NCI-H460 (cell line): Measurements from ENCODE around the gene XYLT1. TPM values are rescaled to one million over a fixed set of nuclear protein-coding genes. Genes with fewer than 3 reads are reported as not detected.
A peak's percentile ranks its signal among the peaks of the same experiment; 100 is the strongest.

Experiments
- DNase-seq: peaks from one replicate; pipeline ENCODE4 v3.0.0-alpha.2; 2016; ENCODE audit warnings: low read depth; ENCODE audit errors: extremely low read depth
- total RNA-seq: library from RNA; depleted of rRNA; stranded (reverse); fragments of >200 nt; shearing (Covaris generic); gene quantifications from 2 replicates; pipeline ENCODE4 v1.2.3, GENCODE V29; 2014

The XYLT1 gene
- total RNA-seq, 1 experiment from 2014 or later, result 27.2 TPM

GRCh38 chr16:17170435-17170834 lies 300.3 kb downstream of the XYLT1 start:
- DNase-seq, result no peak

DNA sequence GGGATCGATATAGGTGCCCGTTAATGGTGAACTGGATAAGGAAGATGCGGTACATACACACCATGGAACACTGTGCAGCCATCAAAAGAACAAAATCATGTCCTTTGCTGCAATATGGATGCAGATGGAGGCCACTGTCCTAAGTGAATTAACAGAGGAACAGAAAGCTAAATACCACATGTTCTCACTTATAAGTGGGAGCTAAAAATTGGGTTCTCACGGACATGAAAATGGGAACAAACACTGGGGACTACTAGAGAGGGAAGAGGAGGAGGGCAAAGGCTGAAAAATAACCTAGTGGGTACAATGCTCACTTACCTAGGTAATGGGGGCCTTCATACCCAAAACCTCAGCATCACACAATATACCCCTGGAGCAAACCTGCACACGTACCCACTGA lies 302.6 kb downstream of the XYLT1 start:
- DNase-seq, result no peak

- no peak for DNase-seq
Observed at GRCh38 chr16:17166095-17166494, 304.7 kb downstream of the XYLT1 start.

GRCh38 chr16:17162560-17162959 lies 308.2 kb downstream of the XYLT1 start:
- no peak for DNase-seq

DNA sequence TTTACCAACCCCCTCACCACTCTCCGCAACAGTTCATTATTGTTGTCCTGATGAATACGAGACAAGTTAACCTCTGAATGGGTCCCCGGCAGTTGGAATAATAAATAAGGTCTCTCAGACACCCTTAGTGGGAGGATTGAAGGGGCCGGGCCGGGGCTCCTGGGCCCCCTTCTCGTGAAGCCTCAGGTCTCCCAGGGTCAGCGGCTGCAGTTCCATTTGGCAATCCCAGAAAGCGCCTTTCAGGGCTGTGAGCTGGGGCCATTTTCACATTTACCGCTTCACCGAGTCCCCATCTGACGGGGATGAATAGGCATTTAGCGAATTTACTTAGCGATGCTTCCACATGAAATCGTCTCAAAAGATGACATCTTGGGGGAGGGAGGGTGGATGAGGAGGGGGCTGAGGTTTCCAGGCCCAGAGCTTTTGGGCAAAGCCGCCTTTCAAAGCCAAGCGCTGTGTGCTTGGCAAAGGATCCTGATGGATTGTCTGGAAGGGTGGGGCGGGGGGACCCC lies 309.8 kb downstream of the XYLT1 start:
- no peak for DNase-seq

GRCh38 chr16:17160285-17160853 lies 310.4 kb downstream of the XYLT1 start:
- no peak for DNase-seq

DNA sequence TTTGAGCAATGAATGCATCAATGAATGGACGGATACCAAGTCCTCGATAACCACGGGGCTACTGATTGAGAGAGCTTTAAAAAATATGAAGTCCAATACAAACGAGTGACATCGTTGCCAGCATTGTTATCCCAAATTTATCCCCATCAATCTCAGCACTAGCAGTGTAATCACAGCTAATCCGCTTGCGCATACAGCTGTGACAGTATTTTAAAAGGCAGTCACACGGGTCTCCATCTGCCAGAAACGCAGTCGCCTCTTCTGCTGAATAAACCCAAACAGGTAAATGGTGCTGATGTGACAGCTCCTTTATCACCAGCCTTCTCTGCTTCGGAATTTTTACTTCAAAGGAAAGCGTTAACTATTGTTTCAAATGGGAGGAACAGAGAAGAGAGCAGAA lies 311.1 kb downstream of the XYLT1 start:
- no peak for DNase-seq

DNA sequence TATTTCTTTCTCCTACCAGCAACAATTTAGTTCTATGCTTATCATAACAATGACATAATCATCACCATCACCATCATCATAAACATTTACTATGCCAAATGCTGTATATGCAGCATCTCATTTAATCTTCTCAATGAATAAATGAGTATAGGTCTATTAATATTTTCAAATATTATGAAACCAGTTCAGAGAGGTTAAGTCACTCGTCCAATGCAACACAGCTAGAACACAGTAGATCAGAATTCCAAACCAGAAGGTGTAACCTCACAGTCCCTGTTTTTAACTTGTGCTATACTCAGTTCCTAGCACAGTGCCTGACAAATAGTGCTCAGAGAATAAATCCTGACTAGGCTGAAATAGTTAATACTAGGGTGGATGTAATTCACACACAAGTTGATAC lies 314.8 kb downstream of the XYLT1 start:
- DNase-seq, result no peak

DNA sequence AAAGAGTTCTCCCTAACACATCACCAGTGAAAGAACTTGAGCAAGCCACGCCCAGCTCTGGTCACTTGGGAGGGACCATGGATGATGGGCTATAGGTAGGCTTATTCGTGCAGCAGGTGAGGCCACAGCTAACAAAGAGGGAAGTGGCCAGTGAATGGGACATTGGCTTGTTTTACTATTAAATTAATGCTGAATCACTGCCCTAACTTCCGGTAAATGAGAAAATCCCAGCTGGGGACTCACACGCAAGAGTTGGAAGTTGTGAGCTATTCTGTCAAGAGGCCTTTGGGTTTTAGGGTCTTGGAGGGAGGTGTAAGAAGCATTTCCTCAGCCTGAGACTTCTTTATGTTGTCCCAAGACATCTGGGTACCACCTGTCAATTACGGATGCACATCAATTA lies 315.3 kb downstream of the XYLT1 start:
- no peak for DNase-seq

DNA sequence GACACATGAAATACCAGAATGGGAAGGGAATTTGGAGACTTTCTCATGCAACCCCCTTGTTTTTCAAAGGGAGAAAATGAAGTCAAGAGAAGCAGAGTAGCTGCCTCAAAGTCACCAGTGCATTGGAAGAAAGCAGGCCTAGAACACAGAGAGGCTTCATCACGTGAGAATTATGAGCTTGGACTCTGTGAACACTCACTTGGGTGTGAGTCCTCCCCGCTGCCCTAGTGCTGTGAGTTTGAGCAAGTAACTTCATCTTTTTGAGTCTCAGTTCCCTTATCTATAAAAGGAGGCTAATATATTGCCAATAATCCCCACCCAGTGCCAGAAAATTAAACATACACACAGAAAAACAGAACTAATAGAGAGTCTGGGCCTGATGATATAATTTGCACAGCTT lies 315.8 kb downstream of the XYLT1 start:
- DNase-seq, result no peak

DNA sequence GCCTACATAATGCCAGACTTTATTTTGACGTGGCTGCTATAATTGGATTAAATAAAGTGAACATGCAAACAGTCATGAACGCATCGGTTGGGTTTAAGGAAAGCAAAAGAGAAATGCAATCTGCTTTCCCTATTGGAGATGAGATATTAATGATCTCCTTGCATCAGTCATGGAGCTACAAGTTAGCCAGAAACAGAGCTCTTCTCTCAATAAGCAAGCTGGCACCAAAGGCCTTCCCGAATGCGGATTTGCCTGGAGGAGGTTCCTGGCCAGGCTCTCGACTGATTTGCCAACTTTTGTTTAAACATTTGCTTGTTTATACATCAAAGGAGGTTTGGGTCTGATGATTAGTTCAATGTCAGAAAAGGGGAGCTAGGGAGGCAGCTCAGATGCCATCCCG lies 318.4 kb downstream of the XYLT1 start:
- no peak for DNase-seq

GRCh38 chr16:17151335-17151734 lies 319.4 kb downstream of the XYLT1 start:
- no peak for DNase-seq

- peak; percentile 27 for DNase-seq
Observed at GRCh38 chr16:17149904-17150483, 320.8 kb downstream of the XYLT1 start.

GRCh38 chr16:17147942-17148341 lies 322.8 kb downstream of the XYLT1 start:
- DNase-seq, result no peak

- no peak for DNase-seq
Observed at GRCh38 chr16:17145029-17145428, 325.7 kb downstream of the XYLT1 start.

DNA sequence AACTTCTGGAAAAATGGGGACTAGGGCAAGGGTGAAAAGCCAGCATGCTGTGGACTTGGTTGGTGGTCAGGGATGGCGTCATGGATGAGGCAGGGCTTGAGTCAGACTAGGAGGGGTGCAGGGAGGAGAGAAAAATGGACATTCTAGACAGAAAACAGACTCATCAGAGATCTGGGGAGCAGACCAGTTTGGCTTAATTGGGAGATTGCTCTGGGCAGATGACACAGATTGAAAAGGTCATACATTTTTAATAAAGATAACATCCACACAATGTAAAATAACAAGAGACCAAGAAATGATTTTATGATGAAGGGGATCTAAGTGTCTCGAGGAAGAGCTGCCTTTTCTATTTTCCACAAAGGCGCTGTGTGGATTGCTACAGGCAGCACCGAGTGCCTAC lies 326.3 kb downstream of the XYLT1 start:
- no peak for DNase-seq

DNA sequence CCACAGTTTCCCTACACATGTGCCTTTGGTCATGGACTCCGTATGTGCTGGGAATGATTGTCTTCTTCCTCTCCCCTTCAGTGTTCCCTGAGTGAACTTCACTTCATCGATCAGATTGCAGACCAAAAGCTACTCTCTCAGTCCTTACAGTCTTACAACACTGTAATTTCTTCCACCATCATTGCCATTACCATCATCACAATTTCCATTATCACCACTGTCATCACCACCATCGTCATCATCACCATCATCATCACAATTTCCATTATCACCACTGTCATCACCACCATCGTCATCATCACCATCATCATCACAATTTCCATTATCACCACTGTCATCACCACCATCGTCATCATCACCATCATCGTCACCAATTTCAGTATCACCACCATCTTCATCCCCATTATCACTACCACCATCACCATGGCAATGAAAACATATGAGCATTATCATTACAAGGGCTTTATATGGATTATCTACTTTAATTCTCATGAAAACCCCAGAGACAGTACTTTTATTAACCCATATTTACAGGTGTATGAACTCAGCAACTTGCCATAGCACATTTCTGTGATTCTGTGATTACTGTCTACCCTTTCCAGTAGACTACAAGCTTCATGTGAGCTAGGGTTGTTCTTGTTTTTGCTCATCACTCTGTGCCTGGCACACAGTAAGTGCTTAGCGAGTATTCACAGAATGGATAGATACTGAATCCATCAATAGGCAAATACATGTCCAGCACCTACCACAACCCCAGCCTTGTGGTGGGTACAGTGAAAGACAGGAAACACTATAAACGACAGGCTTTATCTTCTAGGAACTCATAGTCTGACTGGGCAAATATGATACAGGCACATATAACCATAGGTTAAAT lies 327.0 kb downstream of the XYLT1 start:
- no peak for DNase-seq

- peak; percentile 12 for DNase-seq
Observed at GRCh38 chr16:17138801-17139200, 332.0 kb downstream of the XYLT1 start.

DNA sequence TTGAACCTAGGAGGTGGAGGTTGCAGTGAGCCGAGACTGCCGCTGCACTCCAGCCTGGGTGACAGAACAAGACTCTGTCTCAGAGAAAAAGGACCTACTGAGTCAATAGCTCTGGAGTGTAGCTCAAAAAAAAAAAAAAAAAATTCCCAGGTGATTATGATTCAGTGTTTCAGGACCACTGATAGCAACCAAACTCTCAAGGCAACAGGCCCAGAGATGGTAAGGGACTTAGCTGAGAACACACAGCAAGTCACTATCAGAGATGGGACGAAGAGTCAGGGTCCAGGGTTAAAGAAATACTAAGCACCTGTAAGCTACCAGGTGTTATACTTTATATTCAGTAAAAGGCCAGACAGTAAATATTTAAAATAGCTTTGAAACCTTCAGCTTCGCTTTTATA lies 335.3 kb downstream of the XYLT1 start:
- no peak for DNase-seq

DNA sequence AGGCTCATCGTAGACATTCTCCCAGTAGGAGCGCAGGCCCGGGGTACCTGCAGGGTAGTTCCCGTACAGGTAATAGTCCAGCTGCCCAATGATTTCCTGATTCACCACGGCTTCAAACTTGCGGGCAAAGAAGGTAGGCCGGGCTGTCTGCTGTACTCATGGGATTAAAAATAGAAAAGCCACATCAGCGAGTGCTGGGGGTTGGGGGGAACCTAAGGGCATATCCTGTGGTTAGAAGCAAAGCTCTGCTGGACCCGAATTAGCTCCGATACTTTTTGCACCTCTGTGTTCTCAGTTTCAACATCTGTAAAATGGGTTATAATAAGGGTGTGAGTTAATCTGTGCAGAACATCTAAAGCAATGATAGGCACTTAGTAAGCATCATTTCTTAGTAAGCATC lies 336.2 kb downstream of the XYLT1 start:
- DNase-seq, result no peak

GRCh38 chr16:17133851-17134250 lies 336.9 kb downstream of the XYLT1 start:
- no peak for DNase-seq

GRCh38 chr16:17131351-17131750 lies 339.4 kb downstream of the XYLT1 start:
- DNase-seq, result no peak
